Activated T-helper 1 cell treated with anti-CD3 and anti-CD28 coated beads, Interleukin-2, amount 50 U/mL, for 16 hours (primary cell): Measurements from ENCODE around the gene ADORA1.

Experiments used
- DNase-seq, 2 donors: peaks; one replicate each; pipeline ENCODE4 v3.0.0-alpha.2; 2020; ENCODE audit warnings: low read depth in 1 of 2, low spot score in 1 of 2

The ADORA1 gene

DNA sequence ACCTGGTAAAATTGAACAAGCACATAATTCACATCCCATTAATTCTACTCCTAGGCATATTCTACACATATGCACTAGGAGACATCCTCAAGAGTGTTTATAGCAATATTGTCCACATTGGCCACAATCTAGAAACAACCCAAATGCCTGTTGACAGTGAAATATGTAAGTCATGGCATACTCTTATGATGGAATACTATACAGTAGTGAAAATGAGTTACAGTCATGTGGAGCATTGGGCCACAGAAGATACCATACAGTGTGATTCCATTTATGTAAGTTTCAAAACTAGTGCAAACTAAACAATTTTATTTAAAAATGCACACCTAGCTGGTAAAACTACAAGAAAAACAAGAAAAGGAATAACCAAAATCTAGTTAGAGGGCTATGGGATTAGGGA, 82.8 kb downstream of the ADORA1 start:
- no peak for DNase-seq

DNA sequence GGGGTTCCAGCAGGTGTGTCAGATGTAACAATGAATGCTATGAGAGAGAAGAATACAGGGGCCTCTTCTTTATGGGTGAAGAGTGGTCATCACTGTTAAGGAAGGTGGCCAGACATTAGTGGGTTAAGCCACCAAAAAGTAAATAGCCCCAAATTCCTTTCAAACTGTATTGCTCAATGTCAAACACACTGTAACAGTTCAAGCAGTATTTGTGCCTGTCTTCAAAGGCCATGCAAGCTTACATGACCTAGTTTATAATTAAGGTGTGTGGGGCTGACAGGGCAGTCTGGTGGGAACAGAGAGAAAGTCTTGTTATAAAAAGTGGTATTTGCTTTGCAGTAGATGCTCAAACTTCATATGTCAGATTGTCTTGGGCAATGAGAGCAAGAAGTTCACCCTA, 83.5 kb downstream of the ADORA1 start:
- no peak for DNase-seq

DNA sequence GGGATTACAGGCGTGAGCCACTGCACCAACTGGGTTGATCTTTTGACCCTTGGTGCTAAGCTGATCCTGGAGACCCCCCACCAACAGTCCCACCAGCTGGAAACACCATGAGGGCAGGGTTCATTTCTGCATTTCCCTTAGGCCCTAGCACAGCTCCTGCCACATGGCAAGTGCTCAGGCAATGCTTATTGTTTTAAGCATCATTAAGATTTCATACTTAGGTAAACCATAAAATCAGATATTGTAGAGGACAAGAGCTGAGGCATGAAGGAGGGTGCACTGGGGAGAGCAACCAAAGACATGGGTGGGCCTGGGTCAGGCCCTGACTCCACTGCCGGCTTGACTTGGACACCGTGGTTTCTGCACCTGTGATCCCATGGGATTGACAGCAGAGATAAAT, 84.3 kb downstream of the ADORA1 start:
- no peak for DNase-seq

DNA sequence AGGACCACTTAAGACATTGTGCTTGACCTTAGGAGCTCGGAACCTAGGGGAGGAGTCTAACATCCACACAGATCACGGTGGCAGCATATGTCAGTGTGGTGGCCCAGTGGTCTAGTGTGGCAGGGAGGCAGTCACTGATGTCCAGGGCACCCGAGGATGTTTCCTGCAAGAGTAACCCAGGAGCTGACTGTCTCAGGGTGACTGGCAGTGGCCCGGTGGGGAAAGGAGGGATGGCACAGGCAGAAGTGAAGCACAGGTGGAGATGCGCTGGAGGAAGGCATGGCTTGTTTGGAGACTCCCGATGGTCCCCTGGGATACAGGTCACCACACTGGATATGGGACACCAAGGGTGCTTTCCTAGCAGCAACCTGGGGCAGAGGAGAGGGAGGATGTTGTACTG, 85.6 kb downstream of the ADORA1 start:
- no peak for DNase-seq

DNA sequence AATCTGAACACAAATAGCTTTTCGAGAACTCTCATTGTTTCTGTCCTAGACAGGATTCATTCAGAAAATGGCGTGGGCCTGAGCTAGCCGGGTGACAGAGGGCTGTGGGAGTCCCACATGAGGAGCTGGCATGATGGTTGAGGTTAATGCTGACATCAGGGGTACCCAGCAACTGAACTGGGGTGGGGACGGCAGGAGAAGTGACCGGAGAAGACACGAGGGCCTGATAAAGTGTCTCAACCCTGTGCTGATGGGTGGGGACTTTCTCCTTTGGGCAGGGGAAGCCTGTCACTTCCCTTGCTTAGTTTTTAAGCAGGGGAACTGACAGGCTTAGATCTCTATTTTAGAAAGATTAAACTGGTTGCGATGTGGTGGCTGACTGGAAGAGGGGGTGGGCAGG, 87.3 kb downstream of the ADORA1 start:
- DNase-seq = no peak

DNA sequence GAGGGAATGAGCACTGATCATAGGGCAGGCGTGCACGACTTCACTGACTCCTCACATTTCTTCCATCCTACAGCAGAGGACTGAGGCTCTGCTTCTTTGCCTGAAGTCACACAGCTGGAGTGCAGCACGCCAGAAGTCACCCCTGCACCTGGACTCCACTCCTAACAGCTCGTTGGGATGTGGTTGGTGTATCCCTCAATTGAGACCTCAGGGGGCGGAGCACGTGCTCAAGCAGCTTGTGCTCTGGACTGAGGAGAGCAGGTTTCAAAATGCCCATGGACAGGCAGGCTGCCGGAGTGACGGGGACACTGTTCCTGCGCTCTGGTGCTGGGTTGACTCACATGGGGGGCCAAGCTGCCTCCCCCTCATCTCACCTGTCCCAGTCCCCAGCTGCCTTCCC, 88.0 kb downstream of the ADORA1 start:
- no peak for DNase-seq

DNA sequence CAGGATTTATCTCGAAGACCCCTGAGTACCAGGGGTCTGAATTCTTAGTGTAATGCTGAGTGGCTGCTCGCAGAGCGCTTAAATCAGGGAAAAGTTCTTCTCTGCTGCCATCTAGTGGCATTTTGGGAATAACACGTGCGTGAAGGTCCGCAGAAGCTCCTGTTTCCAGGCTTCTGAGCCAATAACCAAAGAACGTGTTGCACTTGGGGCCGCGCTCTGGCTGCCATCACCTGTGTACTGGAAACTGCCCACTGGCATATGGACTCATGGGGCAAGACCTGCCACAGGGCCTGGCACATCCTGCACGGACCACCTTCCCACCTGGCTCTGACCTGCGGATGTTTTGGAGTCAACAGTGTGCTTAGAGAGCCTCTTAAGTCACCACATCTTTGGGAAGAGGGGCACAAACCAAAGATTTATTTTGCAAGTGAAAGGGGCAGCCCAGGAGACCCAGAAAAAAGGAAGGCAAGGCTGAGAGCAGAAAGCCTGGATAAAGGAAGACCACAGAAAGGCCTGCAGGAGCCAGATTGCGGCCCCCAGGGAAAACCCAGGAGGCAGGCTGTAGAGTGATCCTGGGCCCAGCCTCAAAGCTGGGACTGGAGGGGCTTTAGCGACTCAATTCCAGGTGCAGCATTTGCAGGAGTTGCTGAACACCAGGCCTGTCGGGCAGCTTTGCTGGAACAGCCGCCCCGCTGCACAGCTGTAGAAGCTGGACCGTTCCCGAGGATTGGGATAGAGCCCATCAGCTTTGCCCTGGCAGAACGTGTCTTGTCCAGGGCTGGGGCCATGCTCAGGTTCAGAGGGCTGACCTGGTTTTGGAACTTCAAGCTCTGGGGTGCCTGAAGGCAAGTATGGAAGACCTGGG, 89.0 kb downstream of the ADORA1 start:
- DNase-seq = peak in 1 of 2 donors; percentile 23
